OCI-LY3 (cell line): Measurements from ENCODE around the gene KCNIP1.

Experiments
- H2AFZ ChIP-seq: fragments of 200-600, 300-600 bp; shearing (Covaris generic); 2 replicates; pipeline ENCODE4 v1.6.0; 2014; ENCODE audit warnings: antibody characterized with exemption, low read depth, low read length
- H3K27ac ChIP-seq: fragments of 200-600, 300-600 bp; sonication (generic); 2 replicates; pipeline ENCODE4 v1.5.1; 2014; ENCODE audit warnings: mild to moderate bottlenecking, low read length, moderate library complexity, mixed read lengths
- H3K27me3 ChIP-seq: fragments of 200-600, 300-600 bp; sonication (generic); 2 replicates; pipeline ENCODE4 v1.6.1; 2014; ENCODE audit warnings: low read depth, low read length, mixed read lengths
- H3K36me3 ChIP-seq: fragments of 200-600, 300-600 bp; sonication (generic); replicated peaks from 2 replicates; pipeline ENCODE3; 2014; ENCODE audit warnings: low read depth, low read length, mixed read lengths
- H3K4me1 ChIP-seq: fragments of 300-600, 200-600 bp; sonication (generic); 2 replicates; pipeline ENCODE4 v1.6.1; 2014; ENCODE audit warnings: low read length, mixed read lengths
- H3K4me2 ChIP-seq: fragments of 200-600, 300-600 bp; sonication (generic); 2 replicates; pipeline ENCODE4 v1.6.1; 2014; ENCODE audit warnings: low read length, mixed read lengths
- H3K4me3 ChIP-seq: fragments of 300-600, 200-600 bp; sonication (generic); 2 replicates; pipeline ENCODE4 v1.5.1; 2014; ENCODE audit warnings: antibody characterized with exemption, mild to moderate bottlenecking, low read length, moderate library complexity
- H3K79me2 ChIP-seq: fragments of 300-600, 200-600 bp; shearing (Covaris generic); 2 replicates; pipeline ENCODE4 v1.6.1; 2014; ENCODE audit warnings: mild to moderate bottlenecking, low read length, mixed read lengths
- H3K9ac ChIP-seq: fragments of 300-600, 200-600 bp; shearing (Covaris generic); 2 replicates; pipeline ENCODE4 v1.6.0; 2014; ENCODE audit warnings: mild to moderate bottlenecking, low read length, moderate library complexity
- H3K9me3 ChIP-seq: fragments of 200-600, 300-600 bp; shearing (Covaris generic); 2 replicates; pipeline ENCODE4 v1.6.1; 2014; ENCODE audit warnings: low read length, mixed read lengths; ENCODE audit not compliant: insufficient read depth
- H4K20me1 ChIP-seq: fragments of 200-600, 300-600 bp; sonication (generic); 2 replicates; pipeline ENCODE4 v1.6.1; 2016; ENCODE audit warnings: low read length, mixed read lengths; ENCODE audit not compliant: insufficient read depth
- EZH2phosphoT487 ChIP-seq: fragments of 200-600 bp; shearing (Covaris generic); IDR thresholded peaks from 2 replicates; pipeline ENCODE4 v1.6.1; 2018; ENCODE audit warnings: antibody characterized with exemption, mixed run types, low read depth
- TF ChIP-seq, protein P1 (sequence below): fragments of 200-600, 300-600 bp; sonication (generic); IDR thresholded peaks from 2 replicates; pipeline ENCODE4 v1.5.1; 2014; ENCODE audit warnings: antibody characterized with exemption, low read length, low read depth

KCNIP1 gene

DNA sequence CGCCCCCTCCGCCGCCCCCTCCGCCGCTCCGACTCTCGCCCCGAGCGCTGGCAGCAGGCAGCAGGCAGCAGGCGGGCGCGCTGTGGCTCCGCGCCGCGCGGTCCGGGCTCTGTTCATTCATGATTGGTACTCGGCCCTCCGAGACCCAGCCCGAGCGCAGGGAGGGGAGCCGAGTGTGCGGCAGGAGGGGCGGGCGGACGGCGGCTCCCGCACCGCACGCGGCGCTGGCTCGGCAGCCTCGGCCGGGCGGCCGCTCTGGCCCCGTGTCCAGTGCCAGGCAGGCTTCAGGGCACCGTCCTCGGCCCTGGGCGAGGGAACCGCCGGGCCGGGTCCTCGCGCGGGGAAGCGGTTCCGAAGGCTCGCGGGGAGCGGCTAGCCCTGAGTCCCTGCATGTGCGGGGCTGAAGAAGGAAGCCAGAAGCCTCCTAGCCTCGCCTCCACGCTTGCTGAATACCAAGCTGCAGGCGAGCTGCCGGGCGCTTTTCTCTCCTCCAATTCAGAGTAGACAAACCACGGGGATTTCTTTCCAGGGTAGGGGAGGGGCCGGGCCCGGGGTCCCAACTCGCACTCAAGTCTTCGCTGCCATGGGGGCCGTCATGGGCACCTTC is at the start of gene KCNIP1:
KCNIP1 (plus strand) TSS at position 31 of the 607 bp plus-strand sequence.
- Histone ChIP-seq H3K36me3 (no peaks in the 10 kb centered on the region), H3K27me3 (peaks cover 24% of the 10 kb centered on the region), H3K4me3 (no peak within 1 kb of the TSS), H3K27ac (no peak within 1 kb of the TSS), H3K4me1 (peaks cover 45% of the 10 kb centered on the region), H2AFZ (no peak within 1 kb of the TSS), H3K79me2 (no peaks in the 10 kb centered on the region), H3K9me3 (no peaks in the 10 kb centered on the region), H3K4me2 (no peak within 1 kb of the TSS), H4K20me1 (no peaks in the 10 kb centered on the region), H3K9ac (no peak within 1 kb of the TSS)
- TF ChIP-seq EZH2phosphoT487, result no peak
- TF ChIP-seq, protein P1, sequence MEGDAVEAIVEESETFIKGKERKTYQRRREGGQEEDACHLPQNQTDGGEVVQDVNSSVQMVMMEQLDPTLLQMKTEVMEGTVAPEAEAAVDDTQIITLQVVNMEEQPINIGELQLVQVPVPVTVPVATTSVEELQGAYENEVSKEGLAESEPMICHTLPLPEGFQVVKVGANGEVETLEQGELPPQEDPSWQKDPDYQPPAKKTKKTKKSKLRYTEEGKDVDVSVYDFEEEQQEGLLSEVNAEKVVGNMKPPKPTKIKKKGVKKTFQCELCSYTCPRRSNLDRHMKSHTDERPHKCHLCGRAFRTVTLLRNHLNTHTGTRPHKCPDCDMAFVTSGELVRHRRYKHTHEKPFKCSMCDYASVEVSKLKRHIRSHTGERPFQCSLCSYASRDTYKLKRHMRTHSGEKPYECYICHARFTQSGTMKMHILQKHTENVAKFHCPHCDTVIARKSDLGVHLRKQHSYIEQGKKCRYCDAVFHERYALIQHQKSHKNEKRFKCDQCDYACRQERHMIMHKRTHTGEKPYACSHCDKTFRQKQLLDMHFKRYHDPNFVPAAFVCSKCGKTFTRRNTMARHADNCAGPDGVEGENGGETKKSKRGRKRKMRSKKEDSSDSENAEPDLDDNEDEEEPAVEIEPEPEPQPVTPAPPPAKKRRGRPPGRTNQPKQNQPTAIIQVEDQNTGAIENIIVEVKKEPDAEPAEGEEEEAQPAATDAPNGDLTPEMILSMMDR, result no peak

DNA sequence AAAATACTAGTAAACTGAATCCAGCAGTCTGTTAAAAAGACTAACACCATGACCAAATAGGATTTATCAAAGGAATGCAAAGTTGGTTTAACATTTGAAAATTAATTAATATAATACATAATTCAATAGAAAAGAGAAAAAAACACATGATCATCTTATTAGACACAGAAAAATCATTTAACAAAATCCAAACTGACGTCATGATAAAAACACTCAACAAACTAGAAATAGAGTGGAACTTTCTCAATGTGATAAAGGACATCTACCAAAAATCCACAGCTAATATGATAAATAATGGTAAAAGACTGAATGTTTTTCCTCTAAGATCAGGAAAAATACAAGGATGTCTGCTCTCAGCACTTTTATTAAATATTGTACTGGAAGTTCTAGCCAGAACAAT is 40.4 kb upstream of the KCNIP1 start:
- TF ChIP-seq, protein P1, result no peak
- no peak for TF ChIP-seq EZH2phosphoT487
- Histone ChIP-seq H3K27ac (no peak overlapping the region), H3K9me3 (no peaks in the 10 kb centered on the region), H3K4me1 (peaks cover 42% of the 10 kb centered on the region), H4K20me1 (no peaks in the 10 kb centered on the region), H2AFZ (no peak overlapping the region), H3K27me3 (peaks cover 17% of the 10 kb centered on the region), H3K79me2 (no peaks in the 10 kb centered on the region), H3K4me3 (no peak overlapping the region), H3K9ac (no peak overlapping the region), H3K36me3 (no peaks in the 10 kb centered on the region), H3K4me2 (no peak overlapping the region)

GRCh38 chr5:170464280-170465127 is 39.3 kb upstream of the KCNIP1 start:
- peak overlapping the region; percentile 17; the same call in 1 of the 2 replicates for H2AFZ ChIP-seq
- peak overlapping the region; percentile 59 for H3K4me2 ChIP-seq
- H3K9me3 ChIP-seq, result no peaks in the 10 kb centered on the region

DNA sequence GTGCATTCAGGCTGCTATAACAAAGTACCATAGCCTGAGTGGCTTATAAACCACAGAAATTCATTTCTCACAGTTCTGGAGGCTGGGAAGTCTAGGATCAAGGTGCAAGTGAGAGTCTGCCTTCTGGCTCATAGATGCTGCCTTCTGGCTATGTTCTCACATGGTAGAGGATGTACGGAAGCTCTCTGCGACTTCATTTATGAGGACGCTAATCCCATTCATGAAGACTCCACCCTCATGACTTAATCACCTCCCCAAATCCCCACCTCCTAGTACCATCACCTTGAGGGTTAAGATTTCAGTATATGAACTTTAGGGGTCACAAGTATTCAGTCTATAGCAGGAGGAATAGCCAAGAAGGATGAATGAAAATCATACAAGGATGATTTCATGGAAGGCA is 37.3 kb upstream of the KCNIP1 start:
- Histone ChIP-seq H2AFZ (no peak overlapping the region), H3K27me3 (peaks cover 25% of the 10 kb centered on the region), H3K79me2 (no peaks in the 10 kb centered on the region), H3K4me1 (peaks cover 54% of the 10 kb centered on the region), H3K9me3 (no peaks in the 10 kb centered on the region), H3K36me3 (no peaks in the 10 kb centered on the region), H3K9ac (no peak overlapping the region), H3K4me3 (peak overlapping the region; percentile 18; the same call in 1 of the 2 replicates), H3K27ac (peak overlapping the region; percentile 63), H4K20me1 (no peaks in the 10 kb centered on the region), H3K4me2 (peak overlapping the region; percentile 83)
- no peak for TF ChIP-seq EZH2phosphoT487
- TF ChIP-seq, protein P1, result no peak

More at GRCh38 chr5:170464280-170465127, 39.3 kb upstream of the KCNIP1 start:
- TF ChIP-seq, protein P1, result no peak
- no peak for TF ChIP-seq EZH2phosphoT487
- peak overlapping the region; percentile 27; the same call in 1 of the 2 replicates for H3K4me3 ChIP-seq
- no peaks in the 10 kb centered on the region for H4K20me1 ChIP-seq
- no peaks in the 10 kb centered on the region for H3K36me3 ChIP-seq
- peaks cover 48% of the 10 kb centered on the region for H3K4me1 ChIP-seq
- no peak overlapping the region for H3K27ac ChIP-seq
- H3K9ac ChIP-seq, result no peak overlapping the region
- H3K27me3 ChIP-seq, result peaks cover 21% of the 10 kb centered on the region
- no peaks in the 10 kb centered on the region for H3K79me2 ChIP-seq
